ENCODE results near the gene ADIRF. TPM values are rescaled to one million over a fixed set of nuclear protein-coding genes. Genes with fewer than 3 reads are reported as not detected.
"Not testable (repeated sequence)": the region's sequence is repeated elsewhere in the genome, so short reads cannot be mapped to it uniquely, and the experiment has no call there.

Gene ADIRF
- polyA plus RNA-seq, 12 donors, result 0.56 to 10.1 (median 4.0) TPM; not detected in 2

- no peak for DNase-seq
Observed at GRCh38 chr10:86976362-86977056, 8.2 kb downstream of the ADIRF start.

GRCh38 chr10:86978457-86978856 lies 10.2 kb downstream of the ADIRF start:
- not testable (repeated sequence) for DNase-seq

DNA sequence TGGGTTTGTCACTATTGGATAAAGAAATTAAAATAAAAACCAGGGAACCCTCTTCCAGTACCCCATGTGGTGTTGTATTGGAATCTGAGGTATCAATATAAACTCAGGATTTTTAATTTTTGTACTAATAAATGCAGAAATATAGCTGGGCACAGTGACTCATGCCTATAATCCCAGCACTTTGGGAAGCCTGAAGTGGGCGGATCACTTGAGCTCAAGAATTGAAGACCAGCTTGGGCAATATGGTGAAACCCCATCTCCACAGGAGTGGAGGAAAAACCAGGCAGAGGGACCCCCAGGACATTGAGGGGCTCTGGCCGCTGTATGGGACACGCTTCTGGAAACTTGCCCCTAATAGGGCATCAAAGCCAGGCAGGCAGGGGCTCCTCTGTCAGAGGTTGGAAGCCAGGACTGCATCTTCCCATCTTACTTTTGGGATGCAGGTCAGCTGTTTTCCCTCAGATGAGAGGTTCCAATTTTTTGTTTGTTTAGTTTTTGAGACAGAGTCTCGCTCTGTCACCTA lies 11.1 kb downstream of the ADIRF start:
- no peak for DNase-seq

- DNase-seq, result no peak
Observed at GRCh38 chr10:86979977-86980448, 11.7 kb downstream of the ADIRF start.

DNA sequence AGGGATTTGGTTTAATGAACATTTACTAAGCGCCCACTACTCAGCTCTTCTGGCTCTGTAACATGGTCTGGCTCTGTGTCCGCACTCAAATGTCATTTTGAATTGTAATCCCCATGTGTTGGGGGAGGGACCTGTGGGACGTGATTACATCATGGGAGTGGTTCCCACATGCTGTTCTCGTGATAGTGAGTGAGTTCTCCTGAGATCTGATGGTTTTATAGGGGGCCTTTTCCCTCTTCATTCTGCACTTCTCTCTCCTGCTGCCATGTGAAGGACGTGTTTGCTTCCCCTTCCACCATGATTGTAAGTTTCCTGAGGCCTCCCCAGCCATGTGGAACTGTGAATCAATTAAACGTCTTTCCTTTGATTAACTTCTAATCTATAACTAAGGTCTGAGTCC lies 12.7 kb downstream of the ADIRF start:
- DNase-seq, result not testable (repeated sequence)

DNA sequence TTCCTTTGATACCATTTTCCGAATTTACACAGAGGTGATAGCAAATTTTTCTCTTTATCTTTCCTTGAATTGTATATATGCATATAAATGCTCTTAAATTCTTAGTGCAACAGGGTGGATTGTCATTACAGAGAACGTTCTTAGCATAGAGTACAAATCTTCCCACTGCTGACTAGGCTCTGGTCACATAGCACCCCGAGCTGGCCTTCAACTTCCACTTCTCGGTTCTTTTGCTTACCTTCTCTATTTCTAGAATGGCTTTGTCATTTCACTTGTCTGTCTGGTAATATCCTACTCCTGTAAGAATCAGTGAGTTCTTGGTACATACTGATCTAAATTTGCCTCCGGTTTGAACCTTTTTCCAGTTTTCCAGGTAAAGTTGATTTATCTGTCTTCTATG lies 13.4 kb downstream of the ADIRF start:
- no peak for DNase-seq

- DNase-seq, result not testable (repeated sequence)
Observed at GRCh38 chr10:86984498-86984897, 16.2 kb downstream of the ADIRF start.

DNA sequence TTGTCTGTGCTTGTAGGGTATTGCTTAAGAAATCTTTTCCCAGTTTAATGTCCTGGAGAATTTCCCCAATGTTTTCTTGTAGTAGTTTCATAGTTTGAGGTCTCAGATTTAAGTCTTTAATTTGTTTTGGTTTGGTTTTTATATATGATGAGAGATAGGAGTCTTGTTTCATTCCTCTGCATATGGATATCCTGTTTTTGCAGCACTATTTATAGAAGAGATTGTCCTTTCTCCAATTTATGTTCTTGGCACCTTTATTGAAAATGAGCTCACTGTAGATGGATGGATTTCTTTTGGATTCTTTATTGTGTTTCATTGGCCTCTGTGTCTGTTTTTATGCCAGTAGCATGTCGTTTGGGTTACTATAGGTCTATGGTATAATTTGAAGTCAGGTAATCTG lies 20.2 kb downstream of the ADIRF start:
- DNase-seq, result no peak

DNA sequence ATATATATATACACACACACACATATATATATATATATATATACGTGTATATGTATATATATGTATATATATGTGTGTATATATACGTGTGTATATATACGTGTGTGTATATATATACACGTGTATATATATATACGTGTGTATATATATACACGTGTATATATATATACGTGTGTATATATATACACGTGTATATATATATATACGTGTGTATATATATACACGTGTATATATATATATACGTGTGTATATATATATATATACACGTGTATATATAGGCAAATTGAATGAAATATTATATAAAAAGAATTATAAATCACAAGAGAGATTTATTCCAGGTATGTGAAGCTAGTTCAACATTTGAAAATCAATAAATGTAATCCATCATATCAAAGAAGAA lies 23.1 kb downstream of the ADIRF start:
- DNase-seq, result not testable (repeated sequence)

DNA sequence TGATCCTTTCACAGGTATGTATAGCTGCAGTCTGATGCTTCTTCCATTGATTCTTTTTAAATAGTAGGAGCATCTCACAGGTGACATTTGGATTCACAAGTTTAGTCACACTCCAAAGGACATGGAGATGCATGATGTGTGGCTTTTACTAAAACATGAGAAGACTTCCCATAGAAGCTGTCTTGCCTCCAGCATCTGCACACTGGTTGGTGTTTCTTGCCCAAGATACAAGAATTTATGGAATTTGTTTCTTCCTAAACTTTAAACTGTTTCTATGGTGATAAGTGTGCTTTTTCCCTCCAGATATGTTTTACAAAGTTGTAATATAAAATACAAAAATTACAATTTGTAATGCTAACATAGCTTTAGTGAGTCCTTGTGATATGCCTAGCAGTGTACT lies 24.2 kb downstream of the ADIRF start:
- no peak for DNase-seq

DNA sequence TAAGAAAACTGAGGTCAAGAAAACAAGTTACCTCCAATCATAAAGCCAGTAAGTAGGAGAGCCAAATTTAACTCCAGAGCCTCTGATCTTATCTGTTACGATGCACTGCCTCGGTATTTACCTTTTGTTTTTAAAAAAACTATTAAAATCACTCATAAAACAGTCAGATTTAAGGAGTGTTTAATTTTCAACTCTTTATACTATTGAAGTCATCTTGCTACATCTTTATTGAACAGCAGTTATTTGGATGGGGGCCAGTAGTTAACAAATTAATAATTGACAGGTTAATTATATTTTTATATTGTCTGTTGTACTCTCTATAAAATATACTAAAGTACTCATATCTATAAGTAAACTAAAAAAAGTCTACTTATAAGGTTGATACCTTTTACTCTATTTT lies 24.6 kb downstream of the ADIRF start:
- no peak for DNase-seq

- not testable (repeated sequence) for DNase-seq
Observed at GRCh38 chr10:86999802-87000403, 31.6 kb downstream of the ADIRF start.

DNA sequence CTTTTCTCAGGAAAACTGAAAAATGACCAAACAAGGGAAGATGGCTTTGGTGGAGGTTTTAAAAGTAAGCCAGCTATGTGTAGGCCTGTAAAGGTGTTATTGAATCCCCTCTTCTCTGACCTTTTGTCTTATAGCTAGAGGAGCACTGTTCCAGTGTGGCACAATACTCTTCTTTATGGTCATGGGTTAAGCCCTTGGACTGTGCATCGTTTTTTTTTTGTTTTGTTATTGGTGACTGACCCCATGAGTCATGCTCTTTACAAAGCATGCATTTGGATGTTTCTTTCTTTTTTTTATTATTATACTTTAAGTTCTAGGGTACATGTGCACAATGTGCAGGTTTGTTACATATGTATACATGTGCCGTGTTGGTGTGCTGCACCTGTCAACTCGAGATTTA lies 32.2 kb downstream of the ADIRF start:
- DNase-seq, result no peak

GRCh38 chr10:87007124-87007523 lies 38.8 kb downstream of the ADIRF start:
- not testable (repeated sequence) for DNase-seq

DNA sequence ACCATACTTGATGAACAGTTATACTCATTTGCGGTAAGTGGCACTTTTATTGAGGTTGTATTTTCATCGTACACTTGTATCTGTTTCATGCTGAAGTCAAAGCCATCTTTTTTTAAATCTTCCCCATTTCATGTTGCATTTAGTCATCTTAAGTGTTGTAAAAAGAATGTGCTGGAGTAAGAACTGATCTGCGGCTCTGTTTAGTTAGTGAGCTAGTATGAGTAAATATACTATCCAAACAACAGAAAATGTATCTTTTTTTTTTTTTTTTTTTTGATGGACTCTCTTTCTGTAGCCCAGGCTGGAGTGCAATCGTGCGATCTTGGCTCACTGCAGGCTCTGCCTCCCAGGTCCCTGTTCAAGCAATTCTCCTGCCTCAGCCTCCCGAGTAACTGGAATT lies 39.4 kb downstream of the ADIRF start:
- DNase-seq, result not testable (repeated sequence)

DNA sequence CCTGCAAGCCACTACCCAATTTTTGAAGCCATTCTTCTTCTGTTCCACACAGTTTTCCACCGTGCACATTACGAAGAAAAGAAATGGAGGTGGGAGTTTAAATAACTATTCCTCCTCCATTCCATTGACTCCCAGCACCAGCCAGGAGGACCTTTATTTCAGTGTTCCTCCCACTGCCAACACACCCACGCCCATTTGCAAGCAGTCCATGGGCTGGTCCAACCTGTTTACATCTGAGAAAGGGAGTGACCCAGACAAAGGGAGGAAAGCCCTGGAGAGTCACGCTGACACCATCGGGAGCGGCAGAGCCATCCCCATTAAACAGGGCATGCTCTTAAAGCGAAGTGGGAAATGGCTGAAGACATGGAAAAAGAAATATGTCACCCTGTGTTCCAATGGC lies 40.0 kb downstream of the ADIRF start:
- not testable (repeated sequence) for DNase-seq

DNA sequence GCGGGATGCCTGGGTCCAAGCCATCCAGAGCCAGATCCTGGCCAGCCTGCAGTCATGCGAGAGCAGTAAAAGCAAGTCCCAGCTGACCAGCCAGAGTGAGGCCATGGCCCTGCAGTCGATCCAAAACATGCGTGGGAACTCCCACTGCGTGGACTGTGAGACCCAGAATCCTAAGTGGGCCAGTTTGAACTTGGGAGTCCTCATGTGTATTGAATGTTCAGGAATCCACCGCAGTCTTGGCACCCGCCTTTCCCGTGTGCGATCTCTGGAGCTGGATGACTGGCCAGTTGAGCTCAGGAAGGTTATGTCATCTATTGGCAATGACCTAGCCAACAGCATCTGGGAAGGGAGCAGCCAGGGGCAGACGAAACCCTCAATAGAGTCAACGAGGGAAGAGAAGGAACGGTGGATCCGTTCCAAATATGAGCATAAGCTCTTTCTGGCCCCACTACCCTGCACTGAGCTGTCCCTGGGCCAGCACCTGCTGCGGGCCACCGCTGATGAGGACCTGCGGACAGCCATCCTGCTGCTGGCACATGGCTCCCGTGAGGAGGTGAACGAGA lies 40.9 kb downstream of the ADIRF start:
- peak; percentile 57 for DNase-seq

DNA sequence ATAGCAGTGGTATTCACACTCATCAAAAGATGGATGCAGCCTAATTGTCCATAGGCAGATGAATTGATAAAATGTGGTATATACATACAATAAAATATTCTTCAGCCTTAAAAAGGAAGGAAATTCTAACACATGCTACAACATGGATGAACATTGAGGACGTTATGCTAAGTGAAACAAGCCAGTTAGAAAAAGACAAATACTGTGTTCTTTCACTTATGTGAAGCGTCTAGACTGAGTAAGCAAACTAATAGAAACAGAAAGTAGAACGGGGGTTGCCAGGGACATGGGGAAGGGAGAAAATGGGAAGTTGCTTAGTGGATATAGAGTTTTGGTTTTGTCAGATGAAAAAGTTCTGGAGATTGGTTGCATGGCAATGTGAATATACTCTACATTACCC lies 45.2 kb downstream of the ADIRF start:
- DNase-seq, result not testable (repeated sequence)

- peak; percentile 15 for DNase-seq
Observed at GRCh38 chr10:87014986-87015716, 46.9 kb downstream of the ADIRF start.

DNA sequence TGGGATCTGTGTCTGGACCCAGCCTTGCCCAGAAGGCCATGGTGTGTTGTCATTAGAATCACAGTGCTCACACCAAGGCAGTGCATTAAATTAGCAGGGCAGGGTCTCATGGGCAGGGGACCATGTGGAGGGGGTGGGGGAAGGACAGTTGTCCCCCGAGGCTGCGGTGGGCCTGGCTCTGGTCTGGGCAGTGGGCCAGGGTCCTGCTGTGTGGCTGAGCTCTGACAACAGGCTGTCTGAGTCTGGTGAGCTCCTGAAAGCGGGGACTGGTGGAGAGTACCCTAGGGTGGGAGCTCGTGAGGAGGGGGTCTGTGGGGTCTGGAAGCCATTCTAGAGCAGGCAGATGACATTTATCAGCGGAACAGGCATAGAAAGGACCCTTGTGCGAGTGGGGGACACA lies 49.8 kb downstream of the ADIRF start:
- DNase-seq, result not testable (repeated sequence)

GRCh38 chr10:87019066-87019465 lies 50.8 kb downstream of the ADIRF start:
- not testable (repeated sequence) for DNase-seq

DNA sequence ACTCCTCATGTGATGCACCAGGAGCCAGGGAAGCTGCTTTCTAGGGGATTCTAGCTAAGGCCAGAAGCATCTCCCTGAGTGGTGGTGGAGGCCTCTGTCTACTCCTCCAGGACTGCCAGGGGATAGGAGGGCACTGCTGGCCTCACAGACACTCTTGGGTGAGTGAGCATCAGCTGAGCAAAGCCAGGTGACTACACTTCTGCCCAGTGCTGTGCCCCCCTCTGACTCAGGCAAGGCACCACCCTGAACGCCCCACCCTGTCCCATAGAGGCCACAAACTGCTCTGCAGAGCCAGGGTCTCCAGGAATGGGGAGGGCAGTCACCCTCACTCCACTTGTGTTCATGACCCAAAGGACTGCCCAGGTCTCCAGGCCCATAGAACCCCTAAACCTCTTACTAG lies 51.2 kb downstream of the ADIRF start:
- not testable (repeated sequence) for DNase-seq

Data from muscle of arm (tissue), 12 donors.